Osteoblast (primary cell): ENCODE results near the gene DNASE1L2. TPM values are rescaled to one million over a fixed set of nuclear protein-coding genes. Genes with fewer than 3 reads are reported as not detected.

ENCODE experiments used
- DNase-seq: peaks from one replicate; pipeline ENCODE4 v3.0.0; 2011; ENCODE audit warnings: low spot score, mixed read lengths; ENCODE audit not compliant: insufficient read length; ENCODE audit errors: missing footprints
- H2AFZ ChIP-seq: 2 replicates; pipeline ENCODE4 v1.6.0; 2011; ENCODE audit warnings: mild to moderate bottlenecking, low read length
- H3K27ac ChIP-seq: 2 replicates; pipeline ENCODE4 v1.5.1; 2011; ENCODE audit warnings: mild to moderate bottlenecking, low read depth, low read length, moderate library complexity
- H3K27me3 ChIP-seq: 2 replicates; pipeline ENCODE4 v1.6.0; 2012; ENCODE audit warnings: mild to moderate bottlenecking, control low read depth, inconsistent platforms, low read length, moderate library complexity; ENCODE audit not compliant: insufficient read depth
- H3K36me3 ChIP-seq: 2 replicates; pipeline ENCODE4 v1.5.1; 2011; ENCODE audit warnings: mild to moderate bottlenecking, low read length, control low read depth, moderate library complexity; ENCODE audit not compliant: insufficient read depth
- H3K4me1 ChIP-seq: 2 replicates; pipeline ENCODE4 v1.5.1; 2011; ENCODE audit warnings: mild to moderate bottlenecking, low read length, control low read depth, moderate library complexity; ENCODE audit not compliant: insufficient read depth
- H3K4me2 ChIP-seq: 2 replicates; pipeline ENCODE4 v1.6.0; 2011; ENCODE audit warnings: mild to moderate bottlenecking, low read length; ENCODE audit not compliant: insufficient read depth
- H3K4me3 ChIP-seq: fragments of 200-600 bp; sonication (generic); 3 replicates; pipeline ENCODE4 v1.5.1; 2012; ENCODE audit warnings: mild to moderate bottlenecking, low read length, inconsistent platforms; ENCODE audit not compliant: insufficient read depth
- H3K79me2 ChIP-seq: 2 replicates; pipeline ENCODE4 v1.6.0; 2012; ENCODE audit warnings: mild to moderate bottlenecking, low read length, control low read depth, inconsistent platforms; ENCODE audit not compliant: insufficient read depth
- H3K9me3 ChIP-seq: 2 replicates; pipeline ENCODE4 v1.5.1; 2011; ENCODE audit warnings: low read depth, low read length, control low read depth
- H4K20me1 ChIP-seq: 2 replicates; pipeline ENCODE4 v1.6.0; 2012; ENCODE audit warnings: mild to moderate bottlenecking, low read length, control low read depth; ENCODE audit not compliant: insufficient read depth
- total RNA-seq: library from RNA; depleted of rRNA; stranded (reverse); fragments of >200 nt; gene quantifications from 2 replicates; pipeline ENCODE4 v1.2.3, GENCODE V29; 2012
- TF ChIP-seq, protein P1 (sequence below): IDR thresholded peaks from 2 replicates; pipeline ENCODE4 v1.5.1; 2011; ENCODE audit warnings: mild to moderate bottlenecking, low read depth, low read length, moderate library complexity; ENCODE audit errors: extremely low read depth

Gene DNASE1L2
- total RNA-seq, 1 donor = 0.72 TPM

DNA sequence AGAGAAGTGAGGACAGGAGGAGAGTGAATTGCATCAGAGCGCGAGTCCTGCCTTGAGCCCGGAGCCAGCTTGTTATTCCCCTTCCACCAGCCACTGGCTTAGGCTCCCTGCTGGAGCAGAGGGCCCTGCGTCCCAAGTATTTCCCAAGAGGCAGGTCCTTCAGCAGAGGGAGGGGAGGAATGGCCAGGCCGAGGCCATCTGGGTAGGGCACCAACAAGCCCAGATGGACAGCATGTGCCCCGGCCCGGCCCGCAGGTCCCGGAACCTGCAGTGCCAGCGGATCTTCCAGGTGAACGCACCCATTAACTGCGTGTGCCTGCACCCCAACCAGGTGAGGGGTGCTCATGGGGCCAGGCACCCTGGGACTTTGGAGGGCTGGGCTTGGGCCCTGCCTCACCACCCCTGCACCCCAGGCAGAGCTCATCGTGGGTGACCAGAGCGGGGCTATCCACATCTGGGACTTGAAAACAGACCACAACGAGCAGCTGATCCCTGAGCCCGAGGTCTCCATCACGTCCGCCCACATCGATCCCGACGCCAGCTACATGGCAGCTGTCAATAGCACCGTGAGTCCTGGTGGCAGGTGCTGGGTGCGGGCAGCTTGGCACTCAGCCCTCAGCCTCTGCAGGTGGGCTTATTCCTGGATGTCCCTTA, 29.3 kb upstream of the DNASE1L2 start:
- Histone ChIP-seq H3K4me1 (peaks cover 13% of the 10 kb centered on the region), H3K27me3 (no peaks in the 10 kb centered on the region), H2AFZ (no peak overlapping the region), H3K4me3 (no peak overlapping the region), H3K27ac (no peak overlapping the region), H3K79me2 (peaks cover 27% of the 10 kb centered on the region), H3K4me2 (no peak overlapping the region), H4K20me1 (no peaks in the 10 kb centered on the region), H3K9me3 (no peaks in the 10 kb centered on the region), H3K36me3 (peaks cover 17% of the 10 kb centered on the region)
- TF ChIP-seq, protein P1, sequence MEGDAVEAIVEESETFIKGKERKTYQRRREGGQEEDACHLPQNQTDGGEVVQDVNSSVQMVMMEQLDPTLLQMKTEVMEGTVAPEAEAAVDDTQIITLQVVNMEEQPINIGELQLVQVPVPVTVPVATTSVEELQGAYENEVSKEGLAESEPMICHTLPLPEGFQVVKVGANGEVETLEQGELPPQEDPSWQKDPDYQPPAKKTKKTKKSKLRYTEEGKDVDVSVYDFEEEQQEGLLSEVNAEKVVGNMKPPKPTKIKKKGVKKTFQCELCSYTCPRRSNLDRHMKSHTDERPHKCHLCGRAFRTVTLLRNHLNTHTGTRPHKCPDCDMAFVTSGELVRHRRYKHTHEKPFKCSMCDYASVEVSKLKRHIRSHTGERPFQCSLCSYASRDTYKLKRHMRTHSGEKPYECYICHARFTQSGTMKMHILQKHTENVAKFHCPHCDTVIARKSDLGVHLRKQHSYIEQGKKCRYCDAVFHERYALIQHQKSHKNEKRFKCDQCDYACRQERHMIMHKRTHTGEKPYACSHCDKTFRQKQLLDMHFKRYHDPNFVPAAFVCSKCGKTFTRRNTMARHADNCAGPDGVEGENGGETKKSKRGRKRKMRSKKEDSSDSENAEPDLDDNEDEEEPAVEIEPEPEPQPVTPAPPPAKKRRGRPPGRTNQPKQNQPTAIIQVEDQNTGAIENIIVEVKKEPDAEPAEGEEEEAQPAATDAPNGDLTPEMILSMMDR = no peak
- peak; percentile 81 for DNase-seq

- H3K9me3 ChIP-seq = no peaks in the 10 kb centered on the region
- H3K27me3 ChIP-seq = no peaks in the 10 kb centered on the region
- no peak for DNase-seq
- H3K4me3 ChIP-seq = no peak overlapping the region
- H2AFZ ChIP-seq = no peak overlapping the region
- TF ChIP-seq, protein P1 = no peak
- H3K4me1 ChIP-seq = peaks cover 19% of the 10 kb centered on the region
- no peak overlapping the region for H3K4me2 ChIP-seq
- no peaks in the 10 kb centered on the region for H4K20me1 ChIP-seq
- H3K36me3 ChIP-seq = peaks cover 20% of the 10 kb centered on the region
- no peak overlapping the region for H3K27ac ChIP-seq
- peaks cover 36% of the 10 kb centered on the region for H3K79me2 ChIP-seq
Measured at GRCh38 chr16:2207872-2208271, 28.4 kb upstream of the DNASE1L2 start.

GRCh38 chr16:2208308-2208707, 27.9 kb upstream of the DNASE1L2 start:
- no peak overlapping the region for H3K27ac ChIP-seq
- no peak for DNase-seq
- H3K4me2 ChIP-seq = no peak overlapping the region
- TF ChIP-seq, protein P1 = no peak
- no peaks in the 10 kb centered on the region for H3K9me3 ChIP-seq
- H3K4me1 ChIP-seq = peaks cover 23% of the 10 kb centered on the region
- H4K20me1 ChIP-seq = no peaks in the 10 kb centered on the region
- H2AFZ ChIP-seq = no peak overlapping the region
- peaks cover 41% of the 10 kb centered on the region for H3K79me2 ChIP-seq
- no peaks in the 10 kb centered on the region for H3K27me3 ChIP-seq
- H3K4me3 ChIP-seq = no peak overlapping the region
- peaks cover 20% of the 10 kb centered on the region for H3K36me3 ChIP-seq

DNA sequence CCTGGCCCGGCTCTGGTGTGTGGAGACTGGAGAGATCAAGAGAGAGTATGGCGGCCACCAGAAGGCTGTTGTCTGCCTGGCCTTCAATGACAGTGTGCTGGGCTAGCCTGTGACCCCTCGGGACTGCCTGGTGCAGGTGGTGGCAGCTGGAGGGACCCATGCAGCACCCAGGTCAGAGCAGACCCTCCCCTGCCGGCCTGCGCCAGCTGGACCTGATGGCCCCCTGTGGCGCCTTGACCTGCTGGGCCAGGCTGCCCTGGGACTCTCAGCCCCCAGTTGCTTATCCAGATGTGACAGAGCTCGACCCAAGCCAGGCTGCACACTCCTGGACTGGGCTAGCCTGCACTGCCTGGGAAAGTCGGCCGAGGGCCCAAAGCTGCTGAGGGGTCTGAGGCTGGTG, 27.5 kb upstream of the DNASE1L2 start:
- Histone ChIP-seq H3K9me3 (no peaks in the 10 kb centered on the region), H3K4me1 (peaks cover 28% of the 10 kb centered on the region), H3K79me2 (peaks cover 46% of the 10 kb centered on the region), H3K4me3 (no peak overlapping the region), H3K36me3 (peaks cover 20% of the 10 kb centered on the region), H3K4me2 (no peak overlapping the region), H3K27me3 (no peaks in the 10 kb centered on the region), H3K27ac (no peak overlapping the region), H2AFZ (no peak overlapping the region), H4K20me1 (no peaks in the 10 kb centered on the region)
- no peak for DNase-seq
- TF ChIP-seq, protein P1 = no peak
